GM23248 (cell line): ENCODE measurements around the gene DOCK3. TPM values are rescaled to one million over a fixed set of nuclear protein-coding genes. Genes with fewer than 3 reads are reported as not detected.
A peak's percentile ranks its signal among the peaks of the same experiment; 100 is the strongest.

Source experiments
- DNase-seq: peaks from one replicate; pipeline ENCODE4 v3.0.0-alpha.2; 2015
- H2AFZ ChIP-seq: fragments of 200-600 bp; sonication (generic); 2 replicates; pipeline ENCODE4 v1.6.1; 2016; ENCODE audit warnings: antibody characterized with exemption
- H3F3A ChIP-seq: fragments of 200-600 bp; sonication (generic); 2 replicates; pipeline ENCODE4 v1.6.1; 2016; ENCODE audit warnings: mild to moderate bottlenecking, antibody characterized with exemption, mixed run types; ENCODE audit not compliant: insufficient read depth
- H3K27ac ChIP-seq: fragments of 200-600 bp; sonication (generic); 2 replicates; pipeline ENCODE4 v1.5.1; 2016; ENCODE audit warnings: mild to moderate bottlenecking
- H3K27me3 ChIP-seq: fragments of 200-600 bp; sonication (generic); replicated peaks from 2 replicates; pipeline ENCODE4 v1.6.1; 2016; ENCODE audit warnings: mild to moderate bottlenecking; ENCODE audit not compliant: insufficient read depth
- H3K36me3 ChIP-seq: fragments of 200-600 bp; sonication (generic); 2 replicates; pipeline ENCODE4 v1.6.1; 2016; ENCODE audit warnings: low read depth, mild to moderate bottlenecking
- H3K4me1 ChIP-seq: fragments of 200-600 bp; sonication (generic); 2 replicates; pipeline ENCODE4 v1.6.1; 2016; ENCODE audit warnings: mild to moderate bottlenecking; ENCODE audit not compliant: insufficient read depth
- H3K4me2 ChIP-seq: fragments of 200-600 bp; sonication (generic); one replicate; pipeline ENCODE4 v1.6.1; 2016; ENCODE audit warnings: mild to moderate bottlenecking; ENCODE audit not compliant: unreplicated experiment
- H3K4me3 ChIP-seq: fragments of 200-600 bp; sonication (generic); 2 replicates; pipeline ENCODE4 v1.5.1; 2016; ENCODE audit warnings: mild to moderate bottlenecking
- H3K79me2 ChIP-seq: fragments of 200-600 bp; sonication (generic); 2 replicates; pipeline ENCODE4 v1.6.1; 2016; ENCODE audit warnings: mild to moderate bottlenecking; ENCODE audit not compliant: insufficient read depth
- H3K9ac ChIP-seq: fragments of 200-600 bp; sonication (generic); 2 replicates; pipeline ENCODE4 v1.6.1; 2016; ENCODE audit warnings: mild to moderate bottlenecking
- H3K9me2 ChIP-seq: fragments of 200-600 bp; sonication (generic); 2 replicates; pipeline ENCODE4 v1.6.1; 2016; ENCODE audit warnings: mixed run types, mild to moderate bottlenecking, moderate library complexity; ENCODE audit not compliant: insufficient read depth
- H3K9me3 ChIP-seq: fragments of 200-600 bp; sonication (generic); one replicate; pipeline ENCODE4 v1.6.1; 2017; ENCODE audit warnings: low read depth
- H4K20me1 ChIP-seq: fragments of 200-600 bp; sonication (generic); 2 replicates; pipeline ENCODE4 v1.6.0; 2016; ENCODE audit not compliant: insufficient read depth
- EZH2 ChIP-seq: fragments of 200-600 bp; sonication (generic); IDR thresholded peaks from 2 replicates; pipeline ENCODE4 v1.6.1; 2018; ENCODE audit warnings: antibody characterized with exemption, mild to moderate bottlenecking; ENCODE audit not compliant: insufficient read depth, poor library complexity, severe bottlenecking
- EZH2phosphoT487 ChIP-seq: fragments of 200-600 bp; sonication (generic); IDR thresholded peaks from 2 replicates; pipeline ENCODE4 v1.6.1; 2018; ENCODE audit warnings: antibody characterized with exemption, moderate library complexity, mild to moderate bottlenecking, low read depth; ENCODE audit not compliant: insufficient read depth
- WGBS, 2 experiments: methylation state at CpG; one replicate each; pipeline ENCODE4 v1.1.6; 2015 to 2017; ENCODE audit warnings: low lambda C conversion rate in 2 of 2, low coverage in 1 of 2; ENCODE audit errors: missing lambda C conversion rate in 2 of 2; 5-methylcytosine and 5-hydroxymethylcytosine counted together
- in situ Hi-C: fragments of 300-500 bp; cut with MboI; formaldehyde crosslinking; loops from 2 replicates; pipeline ENCODE4 v1.15.0; 2020
- polyA plus RNA-seq: library from polyadenylated mRNA; unstranded; fragments of >200 nt; fragmentation: Nextera tagmentation; extraction: Ambion mirVana; gene quantifications from 2 replicates; pipeline ENCODE4 v1.2.1, GENCODE V29; 2016
- total RNA-seq: library from RNA; depleted of rRNA; stranded (reverse); fragments of >200 nt; shearing (Covaris generic); gene quantifications from 2 replicates; pipeline ENCODE4 v1.2.3, GENCODE V29; 2014

The DOCK3 gene
- total and polyA plus RNA-seq, 2 experiments from 2014 or later: 0.23 to 0.43 TPM

DNA sequence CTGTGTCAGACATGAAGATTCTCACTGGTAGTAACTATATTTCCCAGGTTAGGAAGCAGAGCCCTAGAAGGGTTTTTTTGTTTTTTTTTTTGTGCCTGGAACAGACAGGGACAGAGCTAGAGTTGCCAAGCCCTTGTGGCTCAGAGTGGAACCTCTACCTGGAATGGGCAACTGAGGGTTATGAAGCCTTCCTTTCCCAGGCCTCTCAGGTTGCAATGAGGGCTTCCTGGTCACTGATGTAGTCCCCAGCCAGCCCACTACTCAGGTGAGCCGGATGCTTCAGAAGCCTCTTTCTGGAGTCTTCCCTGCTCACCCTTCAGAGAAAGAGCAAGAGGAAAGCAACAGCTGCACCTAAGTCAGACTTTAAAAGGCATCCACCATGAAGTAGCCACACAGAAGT lies 661.5 kb downstream of the DOCK3 start:
- WGBS, 2 experiments: 25 to 63% methylated on average over 1 of the region's 1 CpG
- Histone ChIP-seq H3K4me2 (no peak overlapping the region), H4K20me1 (no peaks in the 10 kb centered on the region), H3F3A (peaks cover 26% of the 10 kb centered on the region), H3K36me3 (no peaks in the 10 kb centered on the region), H3K4me1 (peaks cover 21% of the 10 kb centered on the region), H3K79me2 (no peaks in the 10 kb centered on the region), H3K9ac (no peak overlapping the region), H3K27ac (no peak overlapping the region), H3K4me3 (no peak overlapping the region), H2AFZ (no peak overlapping the region), H3K27me3 (no peaks in the 10 kb centered on the region), H3K9me3 (no peaks in the 10 kb centered on the region), H3K9me2 (no peaks in the 10 kb centered on the region)
- TF ChIP-seq EZH2 (no peak), EZH2phosphoT487 (no peak)
- in situ Hi-C loops: no loop called here
- DNase-seq: no peak

DNA sequence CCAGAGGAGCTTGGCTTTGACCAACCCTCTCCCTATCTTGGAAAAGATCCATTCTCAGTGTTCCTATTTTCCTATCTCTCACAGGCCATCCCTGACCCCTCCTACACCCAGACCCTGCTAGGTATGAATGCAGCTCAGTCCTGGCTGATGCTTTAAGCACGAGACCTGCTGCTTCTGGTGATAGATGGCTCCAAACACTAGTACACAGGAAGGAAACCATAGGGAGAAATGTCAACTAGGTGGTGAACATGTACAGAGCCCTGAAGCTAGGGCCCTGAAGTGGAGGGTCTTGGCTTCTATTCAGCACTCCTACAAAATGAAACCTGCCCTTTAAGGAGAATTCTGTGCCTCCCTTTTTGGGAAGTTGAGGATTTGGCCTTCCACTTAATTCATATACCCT lies 662.9 kb downstream of the DOCK3 start:
- H3K27ac ChIP-seq: no peak overlapping the region
- H3K4me1 ChIP-seq: peaks cover 27% of the 10 kb centered on the region
- no peaks in the 10 kb centered on the region for H3K27me3 ChIP-seq
- no peaks in the 10 kb centered on the region for H3K36me3 ChIP-seq
- H3K4me3 ChIP-seq: no peak overlapping the region
- DNase-seq: no peak
- no peaks in the 10 kb centered on the region for H3K9me3 ChIP-seq
- no peak for TF ChIP-seq EZH2phosphoT487
- no peak for TF ChIP-seq EZH2
- no peak overlapping the region for H3K4me2 ChIP-seq
- no peaks in the 10 kb centered on the region for H3K9me2 ChIP-seq
- in situ Hi-C loops: no loop called here
- H3F3A ChIP-seq: peaks cover 29% of the 10 kb centered on the region
- H4K20me1 ChIP-seq: no peaks in the 10 kb centered on the region
- H2AFZ ChIP-seq: no peak overlapping the region
- WGBS, 2 experiments: 38 to 65% methylated on average over 1 of the region's 1 CpG
- H3K9ac ChIP-seq: no peak overlapping the region
- H3K79me2 ChIP-seq: no peaks in the 10 kb centered on the region

DNA sequence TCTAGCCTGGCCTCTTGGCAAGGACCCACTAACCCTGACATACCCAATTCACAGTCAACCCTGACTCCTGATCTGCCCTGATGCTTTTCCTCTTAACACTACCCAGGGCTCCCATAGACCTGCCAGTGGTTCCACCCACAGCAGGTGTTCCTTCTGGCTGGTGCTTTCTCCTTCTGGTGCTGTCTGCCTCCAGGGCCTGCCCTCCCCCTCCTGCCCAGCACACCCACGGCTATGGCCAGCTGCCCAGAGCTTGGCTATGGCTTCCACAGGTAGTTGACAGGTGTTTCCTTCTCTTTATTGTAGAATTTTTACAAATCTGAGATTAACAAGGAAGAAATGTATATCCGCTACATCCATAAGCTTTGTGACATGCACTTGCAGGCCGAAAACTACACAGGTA lies 663.9 kb downstream of the DOCK3 start:
- H3K4me2 ChIP-seq: no peak overlapping the region
- no peaks in the 10 kb centered on the region for H3K9me2 ChIP-seq
- no peak overlapping the region for H3K4me3 ChIP-seq
- TF ChIP-seq EZH2 (no peak), EZH2phosphoT487 (no peak)
- H3K36me3 ChIP-seq: no peaks in the 10 kb centered on the region
- peaks cover 29% of the 10 kb centered on the region for H3F3A ChIP-seq
- DNase-seq: no peak
- in situ Hi-C loops: no loop called here
- H3K27me3 ChIP-seq: no peaks in the 10 kb centered on the region
- H4K20me1 ChIP-seq: no peaks in the 10 kb centered on the region
- peaks cover 28% of the 10 kb centered on the region for H3K4me1 ChIP-seq
- no peaks in the 10 kb centered on the region for H3K9me3 ChIP-seq
- no peak overlapping the region for H2AFZ ChIP-seq
- no peaks in the 10 kb centered on the region for H3K79me2 ChIP-seq
- no peak overlapping the region for H3K9ac ChIP-seq
- 75 to 76% methylated on average over 3 of the region's 3 CpGs for WGBS, 2 experiments
- H3K27ac ChIP-seq: no peak overlapping the region

DNA sequence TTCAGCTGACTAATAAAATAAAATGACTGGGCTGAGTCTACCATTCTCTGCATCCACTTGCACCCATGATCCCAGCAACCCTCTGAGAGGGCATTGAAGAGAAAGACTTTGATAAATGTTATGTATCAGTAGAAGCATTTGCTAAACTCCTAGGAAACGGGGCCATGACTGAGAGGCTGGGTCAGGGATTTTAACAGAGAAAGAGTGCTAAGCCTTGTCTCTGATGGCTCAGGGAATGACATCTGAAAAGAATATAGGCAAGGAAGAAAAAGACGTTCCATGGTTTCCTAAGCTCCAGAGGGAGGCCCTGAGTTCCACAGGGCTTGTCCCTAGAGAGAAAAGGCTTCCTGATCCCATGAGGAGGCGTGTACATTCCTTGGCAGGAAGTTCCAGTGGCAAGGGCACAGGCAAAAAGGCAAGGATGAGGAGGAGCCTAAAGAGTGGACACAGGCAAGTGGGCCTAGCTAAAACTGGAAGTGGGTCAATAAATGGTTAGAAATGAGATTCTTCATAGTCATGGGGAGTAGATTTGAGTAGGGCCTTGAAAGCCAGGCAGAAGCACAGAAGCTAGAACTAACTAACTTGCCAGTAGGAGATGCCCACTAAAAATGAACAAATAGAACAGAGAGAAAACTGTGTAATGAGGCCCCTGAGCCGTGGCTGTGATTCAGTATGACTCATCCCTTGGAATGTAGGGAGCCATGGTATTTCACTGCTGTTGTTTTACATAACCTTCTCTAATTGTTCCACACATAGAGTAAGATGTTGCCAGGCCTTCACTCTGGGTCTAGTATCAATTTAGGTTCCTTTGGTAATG lies 665.5 kb downstream of the DOCK3 start:
- WGBS, 2 experiments: 32 to 35% methylated on average over 4 of the region's 4 CpGs
- Histone ChIP-seq H3K36me3 (no peaks in the 10 kb centered on the region), H4K20me1 (no peaks in the 10 kb centered on the region), H3K4me2 (peak overlapping the region; percentile 75), H3K27me3 (no peaks in the 10 kb centered on the region), H3K79me2 (no peaks in the 10 kb centered on the region), H3K27ac (peak overlapping the region; percentile 94), H3K9me3 (no peaks in the 10 kb centered on the region), H2AFZ (peak overlapping the region; percentile 71), H3K4me1 (peaks cover 41% of the 10 kb centered on the region), H3F3A (peaks cover 29% of the 10 kb centered on the region), H3K9ac (peak overlapping the region; percentile 64), H3K9me2 (no peaks in the 10 kb centered on the region), H3K4me3 (peak overlapping the region; percentile 24)
- TF ChIP-seq EZH2phosphoT487 (no peak), EZH2 (no peak)
- in situ Hi-C loops: no loop called here
- peak; percentile 93 for DNase-seq
